GM19463 (cell line): Measurements from ENCODE around the gene DCHS1.

Experiments used
- ATAC-seq: cut with Tn5 transposase; IDR thresholded peaks from one replicate; pipeline ENCODE4 v1.9.1; 2021; ENCODE audit warnings: mild to moderate bottlenecking, moderate library complexity; ENCODE audit not compliant: unreplicated experiment

DCHS1 gene

DNA sequence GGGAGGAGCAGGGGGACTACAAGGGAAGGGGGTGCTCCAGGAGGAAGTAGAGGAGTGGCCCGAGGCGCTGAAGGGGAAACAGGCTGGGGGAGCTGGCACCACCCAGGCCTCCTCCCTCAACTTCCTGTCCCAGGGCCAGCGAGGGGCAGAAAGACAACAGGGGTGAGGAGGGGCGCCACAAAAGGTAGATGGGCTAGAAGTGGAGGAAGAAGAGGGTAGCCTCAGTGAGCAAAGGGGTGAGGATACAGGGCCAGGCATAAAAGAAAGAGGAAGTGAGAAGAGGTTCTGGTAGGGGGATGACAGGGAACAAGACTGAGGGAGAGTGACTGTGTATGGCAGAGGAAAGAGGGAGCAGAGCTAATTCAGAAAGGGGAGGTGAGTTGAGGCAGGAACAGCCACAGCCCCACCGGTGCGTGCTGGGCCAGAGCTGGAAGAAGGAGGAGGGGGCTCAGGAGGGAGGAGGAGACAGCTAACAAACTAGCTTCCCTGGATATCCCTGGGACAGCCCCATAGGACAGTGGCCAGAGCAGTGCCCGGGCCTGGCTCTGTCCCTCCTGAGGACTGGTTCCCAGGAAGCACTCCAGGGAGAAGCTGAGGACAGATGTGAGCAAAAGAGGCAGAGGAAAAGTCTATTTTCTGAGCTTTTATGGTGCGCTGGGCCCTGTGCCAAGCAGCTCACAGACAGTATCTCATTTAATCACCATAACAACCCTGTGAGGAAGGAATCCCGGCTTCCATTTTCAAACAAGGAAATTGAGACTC, 8.5 kb downstream of the DCHS1 start:
- ATAC-seq = peak; percentile 92

- ATAC-seq = no peak
Measured at GRCh38 chr11:6646576-6646917, 9.1 kb downstream of the DCHS1 start.

- ATAC-seq = no peak
Measured at GRCh38 chr11:6646071-6646470, 9.5 kb downstream of the DCHS1 start.

- ATAC-seq = no peak
Measured at GRCh38 chr11:6642957-6643356, 12.7 kb downstream of the DCHS1 start.

DNA sequence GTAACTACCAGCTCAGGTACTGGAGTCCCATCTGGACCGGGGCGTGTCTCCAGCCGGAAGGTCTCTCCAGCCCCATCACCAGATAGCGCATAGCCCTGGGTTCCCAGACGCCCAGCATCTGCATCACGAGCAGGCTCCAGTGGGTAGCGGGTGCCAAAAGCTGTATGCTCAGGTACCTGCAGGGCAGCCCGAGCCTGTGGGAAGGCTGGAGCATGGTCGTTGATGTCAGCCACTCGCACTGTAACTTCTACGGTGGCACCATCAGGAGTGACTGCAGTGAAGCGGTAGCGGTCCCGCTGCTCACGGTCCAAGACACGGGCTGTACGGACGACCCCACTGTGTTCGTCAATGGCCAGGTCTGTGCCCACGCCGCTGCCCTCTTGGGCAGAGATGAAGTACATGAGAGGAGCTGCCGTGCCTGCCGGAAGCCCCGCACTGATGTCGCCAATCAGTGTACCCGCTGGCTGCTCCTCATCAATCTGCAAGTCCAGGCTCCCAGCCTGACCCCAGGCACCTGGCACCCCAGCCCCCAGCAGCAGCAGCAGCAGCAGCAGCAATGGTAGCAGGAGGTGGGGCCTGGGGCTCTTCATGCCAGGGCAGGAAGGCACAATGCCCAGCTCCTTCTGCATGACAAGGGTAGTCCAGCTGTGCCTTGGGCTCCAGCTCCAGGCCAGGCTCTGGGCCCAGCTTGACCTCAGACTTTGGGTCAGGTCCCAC, 14.5 kb downstream of the DCHS1 start:
- ATAC-seq = no peak

GRCh38 chr11:6640036-6640984, 15.3 kb downstream of the DCHS1 start:
- ATAC-seq = no peak

DNA sequence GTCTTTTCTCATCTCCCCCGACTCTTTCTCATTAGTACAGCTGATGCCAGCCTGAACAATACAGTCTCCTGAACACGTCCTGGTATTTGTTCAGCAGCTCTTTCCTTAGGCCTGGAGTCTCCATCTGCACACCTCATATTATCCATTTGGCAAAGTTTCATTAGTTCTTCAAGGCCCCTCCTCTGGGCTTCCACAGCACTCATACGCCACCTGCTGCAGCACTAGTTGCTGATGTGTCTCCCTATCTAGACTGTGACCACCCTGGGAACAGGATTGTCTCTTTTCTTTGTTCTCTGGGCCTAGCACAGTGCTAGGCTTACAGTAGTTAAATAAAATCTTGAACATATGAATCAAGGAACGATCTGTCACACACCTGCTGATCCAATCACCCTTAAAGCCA, 17.2 kb downstream of the DCHS1 start:
- no peak for ATAC-seq

DNA sequence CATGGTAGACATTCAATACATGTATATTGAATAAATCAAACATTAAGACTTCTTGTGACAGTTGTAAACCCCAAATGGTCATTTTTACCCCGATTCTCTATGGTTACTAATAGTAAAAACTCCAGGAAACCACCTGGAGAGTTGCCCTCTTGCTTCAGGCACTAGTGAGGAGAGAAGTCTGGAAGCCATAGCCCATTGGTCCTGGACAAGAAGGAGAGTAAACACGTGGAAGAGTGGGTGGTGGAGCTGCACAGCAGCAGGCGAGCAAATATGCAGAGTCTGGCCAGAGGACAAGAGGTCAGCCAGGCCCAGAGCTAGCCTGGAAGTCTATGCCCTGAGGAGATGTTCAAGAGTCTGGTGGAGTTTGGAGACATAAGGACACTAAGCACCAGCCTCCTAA, 17.7 kb downstream of the DCHS1 start:
- ATAC-seq = no peak

GRCh38 chr11:6636480-6636879, 19.1 kb downstream of the DCHS1 start:
- ATAC-seq = no peak

- no peak for ATAC-seq
Measured at GRCh38 chr11:6635082-6635932, 20.3 kb downstream of the DCHS1 start.

DNA sequence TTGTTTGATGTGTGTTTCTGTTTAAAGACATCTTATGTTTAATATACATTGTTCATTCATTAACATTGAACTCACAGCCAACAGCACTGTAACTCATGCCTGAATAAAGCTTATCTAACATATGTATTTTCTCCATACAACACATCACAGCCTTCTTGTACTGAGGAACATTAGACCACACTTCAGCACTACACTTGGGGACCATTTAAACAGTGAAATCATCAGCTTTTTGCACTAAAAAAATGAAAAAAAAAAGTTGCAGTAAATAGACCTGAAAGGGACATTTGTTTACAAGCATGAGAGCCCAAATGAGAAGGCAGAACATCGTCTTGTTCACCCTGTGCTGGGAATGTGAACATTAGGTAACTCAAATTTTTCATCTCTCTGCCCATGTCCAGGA, 21.1 kb downstream of the DCHS1 start:
- no peak for ATAC-seq

DNA sequence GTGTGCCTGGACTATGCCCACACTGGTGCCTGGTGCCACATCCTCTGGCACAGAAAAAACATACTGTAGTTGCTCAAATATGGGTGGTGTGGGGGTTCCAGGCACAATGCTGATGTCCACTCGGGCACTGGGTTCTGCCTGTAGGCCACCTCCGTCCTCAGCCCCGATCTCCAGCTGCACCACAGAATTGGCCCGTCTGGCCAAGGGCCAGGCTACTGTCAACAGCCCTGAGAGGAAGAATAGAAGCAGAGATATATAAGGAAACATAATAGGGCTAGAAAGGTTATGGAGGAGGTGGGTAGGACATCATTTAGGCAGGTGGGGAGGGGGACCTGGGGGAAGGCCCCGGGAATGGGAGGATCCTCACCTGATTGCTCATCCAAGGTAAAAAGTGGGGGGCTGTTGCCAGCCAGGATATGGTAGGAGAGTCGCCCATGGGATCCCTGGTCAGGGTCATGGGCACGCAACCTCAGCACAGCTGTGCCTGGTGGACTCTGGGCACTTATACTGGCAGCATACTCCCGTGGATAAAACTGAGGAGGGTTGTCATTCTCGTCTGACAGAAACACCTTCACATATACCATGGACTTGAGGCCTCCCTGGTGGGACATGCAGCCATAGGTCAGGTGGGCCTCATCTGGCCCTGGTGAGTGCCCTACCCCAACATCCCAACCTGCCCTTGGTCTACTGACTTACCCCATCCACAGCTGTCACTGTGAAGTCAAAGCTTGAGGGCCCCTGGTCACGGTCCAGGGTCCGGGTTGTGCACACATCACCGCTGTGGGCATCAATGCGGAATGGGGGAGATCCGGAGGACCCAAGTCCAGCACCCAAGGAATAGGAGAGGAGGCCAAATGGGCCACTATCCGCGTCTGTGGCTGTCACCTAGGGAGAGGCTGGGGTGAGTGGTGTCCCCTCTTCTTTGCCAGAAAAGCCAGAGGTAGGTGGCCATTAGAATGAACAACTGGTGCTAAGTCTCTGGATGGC, 21.9 kb downstream of the DCHS1 start:
- no peak for ATAC-seq

GRCh38 chr11:6632116-6633073, 23.2 kb downstream of the DCHS1 start:
- ATAC-seq = no peak

- ATAC-seq = no peak
Measured at GRCh38 chr11:6631361-6631890, 24.2 kb downstream of the DCHS1 start.

GRCh38 chr11:6630632-6631291, 24.8 kb downstream of the DCHS1 start:
- no peak for ATAC-seq

DNA sequence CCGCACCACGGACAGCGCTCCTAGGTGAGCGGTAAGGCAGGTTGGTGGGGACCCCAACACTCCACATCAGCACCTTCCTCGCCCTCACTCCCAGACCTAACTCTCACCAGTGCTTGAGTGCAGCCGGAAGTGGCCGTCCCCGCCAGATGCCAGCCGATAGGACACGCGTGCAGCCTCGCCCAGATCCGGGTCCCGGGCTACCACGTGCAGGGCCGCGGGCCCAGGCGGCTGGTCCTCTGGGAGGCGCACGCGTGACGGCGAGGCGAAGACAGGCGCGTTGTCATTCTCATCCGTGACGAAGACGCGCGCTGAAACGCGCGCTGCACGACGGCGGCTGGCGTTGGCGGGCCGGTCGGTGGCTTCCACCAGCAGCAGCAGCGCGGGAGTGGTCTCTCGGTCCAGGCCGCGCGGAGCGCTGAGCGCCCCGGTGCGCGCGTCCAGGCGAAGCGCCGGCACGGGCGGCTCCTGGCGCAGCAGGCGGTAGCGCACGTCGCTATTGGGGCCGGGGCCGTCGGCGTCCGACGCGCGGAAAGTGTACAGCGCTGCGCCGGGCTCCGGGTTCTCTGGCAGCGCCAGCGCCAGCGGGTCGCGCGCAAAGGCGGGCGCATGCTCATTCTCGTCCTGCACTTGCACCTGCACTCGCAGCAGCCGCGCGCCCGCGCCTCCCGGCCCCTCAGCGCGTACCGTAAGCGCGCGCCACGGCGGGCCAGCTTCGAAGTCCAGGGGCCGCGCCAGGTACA, 25.5 kb downstream of the DCHS1 start:
- ATAC-seq = no peak

GRCh38 chr11:6629573-6629891, 26.1 kb downstream of the DCHS1 start:
- ATAC-seq = no peak
